Glutamatergic neuron (in vitro differentiated cells): ENCODE results near the gene CISD1. TPM values are rescaled to one million over a fixed set of nuclear protein-coding genes. Genes with fewer than 3 reads are reported as not detected.
"Not testable (repeated sequence)": the region's sequence is repeated elsewhere in the genome, so short reads cannot be mapped to it uniquely, and the experiment has no call there.

Experiments
- DNase-seq: peaks from one replicate; pipeline ENCODE4 v3.0.0; 2022
- H3K27ac Mint-ChIP-seq: one replicate; pipeline ENCODE4 v1.8.0; 2020; ENCODE audit warnings: mild to moderate bottlenecking, mixed read lengths, inconsistent platforms; ENCODE audit not compliant: unreplicated experiment
- H3K27me3 Mint-ChIP-seq: one replicate; pipeline ENCODE4 v1.8.0; 2020; ENCODE audit warnings: mild to moderate bottlenecking, moderate library complexity, mixed read lengths, inconsistent platforms; ENCODE audit not compliant: unreplicated experiment
- H3K36me3 Mint-ChIP-seq: one replicate; pipeline ENCODE4 v1.8.0; 2020; ENCODE audit warnings: mild to moderate bottlenecking, mixed read lengths, inconsistent platforms; ENCODE audit not compliant: unreplicated experiment
- H3K4me1 Mint-ChIP-seq: one replicate; pipeline ENCODE4 v1.8.0; 2020; ENCODE audit warnings: mild to moderate bottlenecking, low read depth, mixed read lengths, inconsistent platforms; ENCODE audit not compliant: unreplicated experiment
- H3K4me3 Mint-ChIP-seq: one replicate; pipeline ENCODE4 v1.8.0; 2020; ENCODE audit warnings: mild to moderate bottlenecking, mixed read lengths, inconsistent platforms; ENCODE audit not compliant: unreplicated experiment
- H3K9me3 Mint-ChIP-seq: one replicate; pipeline ENCODE4 v1.8.0; 2020; ENCODE audit warnings: mild to moderate bottlenecking, moderate library complexity, mixed read lengths, inconsistent platforms; ENCODE audit not compliant: unreplicated experiment
- CTCF ChIP-seq: fragments of 200-600 bp; sonication (generic); IDR thresholded peaks from one replicate; pipeline ENCODE4 v1.5.0; 2021; ENCODE audit not compliant: partially characterized antibody, unreplicated experiment
- total RNA-seq: library from RNA; stranded (reverse); fragmentation: NEBNext Ultra II Directional; extraction: Animal tissue kit (Norgen Biotek cat#: 25700); gene quantifications from one replicate; pipeline ENCODE4 v1.2.1, GENCODE V29; 2021; ENCODE audit not compliant: unreplicated experiment

Gene CISD1
- total RNA-seq, 1 donor from 2014 or later = 29.3 TPM

- no peak overlapping the region for H3K27ac Mint-ChIP-seq
- no peak overlapping the region for H3K4me3 Mint-ChIP-seq
- DNase-seq = no peak
- H3K4me1 Mint-ChIP-seq = no peaks in the 10 kb centered on the region
- peaks cover 2% of the 10 kb centered on the region for H3K9me3 Mint-ChIP-seq
- H3K36me3 Mint-ChIP-seq = peaks cover 44% of the 10 kb centered on the region
- no peak for TF ChIP-seq CTCF
- peaks cover 4% of the 10 kb centered on the region for H3K27me3 Mint-ChIP-seq
These were observed 31.7 kb upstream of the CISD1 start for GRCh38 chr10:58237014-58237834.

GRCh38 chr10:58239561-58240169 is 29.3 kb upstream of the CISD1 start:
- DNase-seq = no peak
- H3K36me3 Mint-ChIP-seq = peaks cover 37% of the 10 kb centered on the region
- no peak overlapping the region for H3K27ac Mint-ChIP-seq
- no peaks in the 10 kb centered on the region for H3K4me1 Mint-ChIP-seq
- no peaks in the 10 kb centered on the region for H3K27me3 Mint-ChIP-seq
- TF ChIP-seq CTCF = no peak
- no peak overlapping the region for H3K4me3 Mint-ChIP-seq
- no peaks in the 10 kb centered on the region for H3K9me3 Mint-ChIP-seq

GRCh38 chr10:58240531-58240930 is 28.4 kb upstream of the CISD1 start:
- H3K27me3 Mint-ChIP-seq = no peaks in the 10 kb centered on the region
- H3K9me3 Mint-ChIP-seq = peaks cover 2% of the 10 kb centered on the region
- H3K36me3 Mint-ChIP-seq = peaks cover 29% of the 10 kb centered on the region
- H3K27ac Mint-ChIP-seq = no peak overlapping the region
- peaks cover 2% of the 10 kb centered on the region for H3K4me1 Mint-ChIP-seq
- TF ChIP-seq CTCF = no peak
- no peak for DNase-seq
- no peak overlapping the region for H3K4me3 Mint-ChIP-seq

- Mint-ChIP-seq H3K4me3 (no peak overlapping the region), H3K27ac (no peak overlapping the region), H3K4me1 (peaks cover 2% of the 10 kb centered on the region), H3K27me3 (no peaks in the 10 kb centered on the region), H3K9me3 (peaks cover 2% of the 10 kb centered on the region), H3K36me3 (peaks cover 28% of the 10 kb centered on the region)
- no peak for DNase-seq
- no peak for TF ChIP-seq CTCF
These were observed 27.6 kb upstream of the CISD1 start for GRCh38 chr10:58241346-58241745.

- H3K4me3 Mint-ChIP-seq = no peak overlapping the region
- DNase-seq = no peak
- no peak for TF ChIP-seq CTCF
- peaks cover 2% of the 10 kb centered on the region for H3K4me1 Mint-ChIP-seq
- peaks cover 2% of the 10 kb centered on the region for H3K9me3 Mint-ChIP-seq
- H3K27me3 Mint-ChIP-seq = no peaks in the 10 kb centered on the region
- peaks cover 24% of the 10 kb centered on the region for H3K36me3 Mint-ChIP-seq
- H3K27ac Mint-ChIP-seq = peak overlapping the region; percentile 13
These were observed 25.7 kb upstream of the CISD1 start for GRCh38 chr10:58243269-58243668.

- not testable (repeated sequence) for H3K27ac Mint-ChIP-seq
These were observed 25.2 kb upstream of the CISD1 start for GRCh38 chr10:58243801-58244200.

GRCh38 chr10:58244242-58244641 is 24.7 kb upstream of the CISD1 start:
- H3K9me3 Mint-ChIP-seq, H3K4me3 Mint-ChIP-seq, H3K4me1 Mint-ChIP-seq, H3K27me3 Mint-ChIP-seq: not testable (repeated sequence)
- Mint-ChIP-seq H3K27ac (peak overlapping the region; percentile 14), H3K36me3 (peaks cover 24% of the 10 kb centered on the region)
- peak; percentile 32 for DNase-seq

More at GRCh38 chr10:58243801-58244200, 25.2 kb upstream of the CISD1 start:
- H3K27me3 Mint-ChIP-seq, DNase-seq, H3K4me1 Mint-ChIP-seq, H3K9me3 Mint-ChIP-seq, H3K4me3 Mint-ChIP-seq: not testable (repeated sequence)
- H3K36me3 Mint-ChIP-seq = peaks cover 24% of the 10 kb centered on the region
